Measurements from ENCODE around the gene PDE4DIP.
"Not testable (repeated sequence)": the region's sequence is repeated elsewhere in the genome, so short reads cannot be mapped to it uniquely, and the experiment has no call there.

DNA sequence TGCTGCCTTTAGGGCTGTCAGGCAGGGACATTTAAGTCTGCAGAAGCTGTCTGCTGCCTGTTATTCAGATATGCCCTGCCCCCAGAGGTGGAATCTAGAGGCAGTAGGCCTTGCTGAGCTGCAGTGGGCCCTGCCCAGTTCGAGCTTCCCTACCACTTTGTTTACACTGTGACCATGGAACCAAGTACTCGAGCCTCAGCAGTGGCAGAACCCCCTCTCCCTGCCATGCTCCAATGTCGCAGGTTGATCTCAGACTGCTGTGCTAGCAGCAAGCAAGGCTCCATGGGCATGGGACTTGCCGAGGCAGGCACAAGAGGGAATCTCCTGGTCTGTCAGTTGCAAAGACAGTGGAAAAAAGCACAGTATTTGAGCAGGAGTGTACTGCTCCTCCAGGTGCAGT is 198.8 kb downstream of the PDE4DIP start:
- TF ChIP-seq, protein P1, sequence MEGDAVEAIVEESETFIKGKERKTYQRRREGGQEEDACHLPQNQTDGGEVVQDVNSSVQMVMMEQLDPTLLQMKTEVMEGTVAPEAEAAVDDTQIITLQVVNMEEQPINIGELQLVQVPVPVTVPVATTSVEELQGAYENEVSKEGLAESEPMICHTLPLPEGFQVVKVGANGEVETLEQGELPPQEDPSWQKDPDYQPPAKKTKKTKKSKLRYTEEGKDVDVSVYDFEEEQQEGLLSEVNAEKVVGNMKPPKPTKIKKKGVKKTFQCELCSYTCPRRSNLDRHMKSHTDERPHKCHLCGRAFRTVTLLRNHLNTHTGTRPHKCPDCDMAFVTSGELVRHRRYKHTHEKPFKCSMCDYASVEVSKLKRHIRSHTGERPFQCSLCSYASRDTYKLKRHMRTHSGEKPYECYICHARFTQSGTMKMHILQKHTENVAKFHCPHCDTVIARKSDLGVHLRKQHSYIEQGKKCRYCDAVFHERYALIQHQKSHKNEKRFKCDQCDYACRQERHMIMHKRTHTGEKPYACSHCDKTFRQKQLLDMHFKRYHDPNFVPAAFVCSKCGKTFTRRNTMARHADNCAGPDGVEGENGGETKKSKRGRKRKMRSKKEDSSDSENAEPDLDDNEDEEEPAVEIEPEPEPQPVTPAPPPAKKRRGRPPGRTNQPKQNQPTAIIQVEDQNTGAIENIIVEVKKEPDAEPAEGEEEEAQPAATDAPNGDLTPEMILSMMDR (IDR thresholded peaks at IDR 0.05) = not testable (repeated sequence)
- not testable (repeated sequence) for TF ChIP-seq POLR2AphosphoS5 (IDR thresholded peaks at IDR 0.05)
